Left ventricle myocardium inferior (tissue), 1 donor: ENCODE measurements around the gene HDHD3. TPM values are rescaled to one million over a fixed set of nuclear protein-coding genes. Genes with fewer than 3 reads are reported as not detected.

Experiments used
- DNase-seq: peaks from one replicate; pipeline ENCODE4 v3.0.0-alpha.2; 2020
- H3K27ac ChIP-seq: fragments of 200-600 bp; replicated peaks from 2 replicates; pipeline ENCODE4 v1.8.0; 2021
- H3K27me3 ChIP-seq: fragments of 200-600 bp; 2 replicates; pipeline ENCODE4 v1.8.0; 2021; ENCODE audit warnings: low read depth
- H3K36me3 ChIP-seq: fragments of 200-600 bp; 2 replicates; pipeline ENCODE4 v1.8.0; 2021
- H3K4me1 ChIP-seq: fragments of 200-600 bp; 2 replicates; pipeline ENCODE4 v1.8.0; 2021
- H3K4me3 ChIP-seq: fragments of 200-600 bp; 2 replicates; pipeline ENCODE4 v1.8.0; 2021; ENCODE audit warnings: mild to moderate bottlenecking, moderate library complexity
- H3K9me3 ChIP-seq: fragments of 200-600 bp; replicated peaks from 2 replicates; pipeline ENCODE4 v1.8.0; 2021
- CTCF ChIP-seq: fragments of 200-600 bp; IDR thresholded peaks from 2 replicates; pipeline ENCODE4 v1.8.0; 2021; ENCODE audit warnings: antibody characterized with exemption, mild to moderate bottlenecking, borderline replicate concordance
- intact Hi-C: fragments of 100-400 bp; cut with micrococcal nuclease; formaldehyde crosslinking; loops from one replicate; pipeline ENCODE4 v1.11.0; 2022
- long read RNA-seq: library from polyadenylated mRNA; unstranded; transcript quantifications from one replicate; pipeline ENCODE4 v2.0.0, GENCODE V29; 2021
- total RNA-seq: library from RNA; stranded (reverse); fragmentation: NEBNext Ultra II Directional; extraction: Animal tissue kit (Norgen Biotek cat#: 25700); gene quantifications from one replicate; pipeline ENCODE4 v1.2.1, GENCODE V29; 2021
- donor health status: DM: no; HTN: yes; CAD: no; lungs with severe emphysema.

HDHD3 gene
- total RNA-seq: 8.9 TPM
- long read RNA-seq, transcript HDHD3-202 (3 exons, 1,497 nt): minor isoform, 7 of 16 reads
- long read RNA-seq, transcript HDHD3-203 (3 exons, 913 nt): major isoform, 8 of 16 reads
- long read RNA-seq, partial matches to known transcripts: 0 of 16 reads
- long read RNA-seq, other reads (novel, unspliced or antisense): 0 of 16 reads

- no peaks in the 10 kb centered on the region for H3K9me3 ChIP-seq
- H3K27me3 ChIP-seq: peaks cover 9% of the 10 kb centered on the region
- peak within 1 kb of the TSS; percentile 76 for H3K4me3 ChIP-seq
- DNase-seq: peak; percentile 51
- H3K27ac ChIP-seq: peak within 1 kb of the TSS; percentile 70
- no peak for TF ChIP-seq CTCF
- peaks cover 21% of the 10 kb centered on the region for H3K36me3 ChIP-seq
- intact Hi-C loops: no loop called here
- H3K4me1 ChIP-seq: peaks cover 15% of the 10 kb centered on the region
These were observed at the start of gene HDHD3 for GRCh38 chr9:113376634-113377567. Gene HDHD3 (minus strand): TSS chr9:113376986. CDS start chr9:113374354, 2,632 bp downstream.

- H3K4me1 ChIP-seq: no peaks in the 10 kb centered on the region
- H3K4me3 ChIP-seq: no peak overlapping the region
- no peaks in the 10 kb centered on the region for H3K36me3 ChIP-seq
- intact Hi-C loops: no loop called here
- H3K9me3 ChIP-seq: no peaks in the 10 kb centered on the region
- H3K27ac ChIP-seq: no peak overlapping the region
- no peak for DNase-seq
- peaks cover 6% of the 10 kb centered on the region for H3K27me3 ChIP-seq
- no peak for TF ChIP-seq CTCF
These were observed 48.3 kb upstream of the HDHD3 start for GRCh38 chr9:113425072-113425471.

GRCh38 chr9:113421726-113422125 lies 44.9 kb upstream of the HDHD3 start:
- TF ChIP-seq CTCF: no peak
- no peak for DNase-seq
- no peaks in the 10 kb centered on the region for H3K36me3 ChIP-seq
- no peaks in the 10 kb centered on the region for H3K4me1 ChIP-seq
- H3K4me3 ChIP-seq: no peak overlapping the region
- peaks cover 6% of the 10 kb centered on the region for H3K27me3 ChIP-seq
- H3K27ac ChIP-seq: no peak overlapping the region
- no peaks in the 10 kb centered on the region for H3K9me3 ChIP-seq
- intact Hi-C loops: no loop called here

- intact Hi-C loops: no loop called here
- no peak overlapping the region for H3K27ac ChIP-seq
- DNase-seq: no peak
- TF ChIP-seq CTCF: no peak
- H3K9me3 ChIP-seq: no peaks in the 10 kb centered on the region
- H3K4me3 ChIP-seq: no peak overlapping the region
- no peaks in the 10 kb centered on the region for H3K36me3 ChIP-seq
- H3K27me3 ChIP-seq: no peaks in the 10 kb centered on the region
- no peaks in the 10 kb centered on the region for H3K4me1 ChIP-seq
These were observed 40.6 kb upstream of the HDHD3 start for GRCh38 chr9:113417370-113417769.

GRCh38 chr9:113416149-113416721 lies 39.4 kb upstream of the HDHD3 start:
- H3K27ac ChIP-seq: peak overlapping the region; percentile 40

More at GRCh38 chr9:113416149-113416721, 39.4 kb upstream of the HDHD3 start:
- Histone ChIP-seq H3K4me1 (peaks cover 6% of the 10 kb centered on the region), H3K9me3 (no peaks in the 10 kb centered on the region), H3K27me3 (no peaks in the 10 kb centered on the region), H3K4me3 (no peak overlapping the region), H3K36me3 (no peaks in the 10 kb centered on the region)
- no peak for DNase-seq
- intact Hi-C loops: no loop called here
- no peak for TF ChIP-seq CTCF
